K562 (cell line): ENCODE results near the gene DCTN2. TPM values are rescaled to one million over a fixed set of nuclear protein-coding genes. Genes with fewer than 3 reads are reported as not detected.
A peak's percentile ranks its signal among the peaks of the same experiment; 100 is the strongest.

Experiments used
- ARID2 ChIP-seq: fragments of 450-650 bp; IDR thresholded peaks from 2 replicates; pipeline ENCODE4 v1.6.1; 2017; ENCODE audit warnings: antibody characterized with exemption, mild to moderate bottlenecking
- CCNT2 ChIP-seq: IDR thresholded peaks from 2 replicates; pipeline ENCODE4 v1.6.1; 2011; ENCODE audit warnings: borderline replicate concordance, low read depth, mild to moderate bottlenecking, moderate library complexity, mixed read lengths, low read length; ENCODE audit not compliant: insufficient read length; ENCODE audit errors: extremely low read depth
- CHD2 ChIP-seq: IDR thresholded peaks from 2 replicates; pipeline ENCODE4 v1.6.1; 2011; ENCODE audit warnings: low read depth, low read length
- CUX1 ChIP-seq: fragments of 200-800 bp; sonication (Bioruptor generic); IDR thresholded peaks from 2 replicates; pipeline ENCODE4 v1.6.1; 2016; ENCODE audit warnings: missing genetic modification characterization, missing compliant biosample characterization
- DACH1 ChIP-seq: fragments of 450-650 bp; IDR thresholded peaks from 2 replicates; pipeline ENCODE4 v1.6.1; 2018; ENCODE audit not compliant: partially characterized antibody
- EP400 ChIP-seq: fragments of 450-650 bp; IDR thresholded peaks from 2 replicates; pipeline ENCODE4 v1.6.1; 2017; ENCODE audit warnings: antibody characterized with exemption, mild to moderate bottlenecking, moderate library complexity
- HDAC1 ChIP-seq, 2 experiments: fragments of 450-650 bp; IDR thresholded peaks; 2 replicates each; pipeline ENCODE4 v1.6.1; 2016 to 2017; ENCODE audit warnings: inconsistent platforms in 1 of 2, mild to moderate bottlenecking in 1 of 2, moderate library complexity in 1 of 2
- MITF ChIP-seq: IDR thresholded peaks from 2 replicates; pipeline ENCODE4 v1.6.1; 2014; ENCODE audit warnings: antibody characterized with exemption
- NR2C2 ChIP-seq, 2 experiments: fragments of 200-800 bp in 1 of 2; sonication (Bioruptor generic) in 1 of 2; sonication (generic) in 1 of 2; formaldehyde crosslinking in 1 of 2; IDR thresholded peaks; 2 replicates each; pipeline versions ENCODE4 v1.6.1 to v1.8.0; 2016 to 2022; ENCODE audit warnings: mild to moderate bottlenecking in 1 of 2, missing compliant biosample characterization in 1 of 2, missing genetic modification characterization in 1 of 2, missing genetic modification reagents in 1 of 2
- RAD51 ChIP-seq: fragments of 450-650 bp; IDR thresholded peaks from 2 replicates; pipeline ENCODE4 v1.7.1; 2016; ENCODE audit warnings: low read depth, mild to moderate bottlenecking, borderline replicate concordance
- RBM17 ChIP-seq: fragments of 200-400 bp; formaldehyde crosslinking; IDR thresholded peaks from 2 replicates; pipeline ENCODE4 v1.6.1; 2017; ENCODE audit warnings: low read depth, mild to moderate bottlenecking, low read length, borderline replicate concordance
- RBM22 ChIP-seq: fragments of 200-400 bp; formaldehyde crosslinking; IDR thresholded peaks from 2 replicates; pipeline ENCODE4 v1.6.1; 2018; ENCODE audit warnings: low read length, low read depth; ENCODE audit not compliant: poor library complexity, severe bottlenecking
- TAF1 ChIP-seq: IDR thresholded peaks from 2 replicates; pipeline ENCODE4 v1.6.1; 2011; ENCODE audit warnings: mild to moderate bottlenecking, low read length, moderate library complexity; ENCODE audit not compliant: insufficient read depth, control insufficient read depth, severe bottlenecking; ENCODE audit errors: extremely low read depth
- TBP ChIP-seq: optimal IDR thresholded peaks from 2 replicates; pipeline ENCODE3; 2011; ENCODE audit warnings: low read depth, low read length, improper control_type of control experiment
- TEAD1 ChIP-seq, 2 experiments: fragments of 450-650 bp in 1 of 2; sonication (generic) in 1 of 2; formaldehyde crosslinking; IDR thresholded peaks; 2 replicates each; pipeline versions ENCODE4 v1.4.0 to v1.8.0; 2020 to 2022; ENCODE audit warnings: mild to moderate bottlenecking in 2 of 2, missing genetic modification reagents in 1 of 2
- TEAD4 ChIP-seq, 2 experiments: sonication (generic) in 1 of 2; formaldehyde crosslinking in 1 of 2; IDR thresholded peaks; 2 replicates each; pipeline versions ENCODE4 v1.6.1 to v1.8.0; 2012 to 2022; ENCODE audit warnings: borderline replicate concordance in 1 of 2, inconsistent platforms in 1 of 2, low read length in 1 of 2, mild to moderate bottlenecking in 1 of 2, missing genetic modification reagents in 1 of 2
- TRIM28 ChIP-seq: fragments of 450-650 bp; IDR thresholded peaks from 2 replicates; pipeline ENCODE4 v1.6.1; 2017
- USF2 ChIP-seq: sonication (generic); formaldehyde crosslinking; IDR thresholded peaks from 2 replicates; pipeline ENCODE4 v1.5.0; 2020; ENCODE audit warnings: missing genetic modification reagents
- ZNF12 ChIP-seq: sonication (generic); formaldehyde crosslinking; IDR thresholded peaks from 2 replicates; pipeline ENCODE4 v1.4.0; 2020; ENCODE audit warnings: mild to moderate bottlenecking, missing genetic modification reagents
- polyA plus RNA-seq, 8 experiments: library from polyadenylated mRNA; depleted of rRNA in 4 of 8; stranded (reverse) in 5 of 8; unstranded in 3 of 8; fragments of >200 nt; fragmentation: Nextera tagmentation in 2 of 8; fragmentation: Illumina TruSeq in 1 of 8; extraction: Ambion mirVana in 2 of 8; extraction: Trizol in 1 of 8; gene quantifications; 2 replicates each; pipeline versions ENCODE4 v1.2.1 to v1.2.3, GENCODE V29; 2011 to 2014; ENCODE audit warnings: inconsistent platforms in 1 of 8, missing spikeins in 1 of 8
- total RNA-seq, 7 experiments: library from RNA; depleted of rRNA in 6 of 7; stranded (reverse); fragments of >200 nt in 6 of 7; fragmentation: Illumina TruSeq in 2 of 7; extraction: Trizol in 2 of 7; gene quantifications; 2 replicates each; pipeline versions ENCODE4 v1.2.1 to v1.2.3, GENCODE V29; 2011 to 2021; ENCODE audit warnings: low replicate concordance in 1 of 7

Gene DCTN2
- total and polyA plus RNA-seq, 9 of the 15 experiments (the other 6 are each of a cell fraction or from before 2014, with no cell fraction given) = 43.6 to 270 (median 125) TPM

GRCh38 chr12:57590864-57591781, 44.1 kb upstream of the DCTN2 start, which contains the start of gene PIP4K2C (continued):
- peak; percentile 96 for TF ChIP-seq USF2 (CRISPR knock-in tag)
- TF ChIP-seq RBM17 = no peak
- TF ChIP-seq ZNF12 (CRISPR knock-in tag) = 0 out of 2 replicates have a peak, but pooled peaks have one; percentile 54
- no peak for TF ChIP-seq TRIM28
- TF ChIP-seq CCNT2 = peak; percentile 81
- TF ChIP-seq ARID2 = no peak
- TF ChIP-seq TAF1 = peak; percentile 72
- TF ChIP-seq MITF = peak; percentile 69; the same call in 1 of the 2 replicates
- peak; percentile 98 for TF ChIP-seq RAD51
- TF ChIP-seq TBP = peak; percentile 59
- 0 out of 2 replicates have a peak, but pooled peaks have one; percentile 34 for TF ChIP-seq NR2C2 (CRISPR knock-in tag; IDR thresholded peaks at IDR 0.05)
- peak; percentile 66 for TF ChIP-seq NR2C2 (tag; IDR thresholded peaks at IDR 0.05)
- no peak for TF ChIP-seq CHD2
- TF ChIP-seq CUX1 = no peak
- TF ChIP-seq RBM22 = peak; percentile 42
- peak; percentile 33 to 95; a peak in 2 of 4 replicates for TF ChIP-seq HDAC1 (IDR thresholded peaks at IDR 0.05)
- no peak for TF ChIP-seq TEAD4 (IDR thresholded peaks at IDR 0.05; ENCODE audit: low read length)
- no peak for TF ChIP-seq TEAD4 (CRISPR knock-in tag; IDR thresholded peaks at IDR 0.05; ENCODE audit: borderline replicate concordance)
- TF ChIP-seq EP400 = peak; percentile 78; the same call in 1 of the 2 replicates
- TF ChIP-seq DACH1 = no peak
- peak in 1 of 2 experiments; percentile 46; a peak in 1 of 4 replicates for TF ChIP-seq TEAD1 (CRISPR knock-in tag; IDR thresholded peaks at IDR 0.05)
